Measurements from ENCODE around the gene VASH1. TPM values are rescaled to one million over a fixed set of nuclear protein-coding genes. Genes with fewer than 3 reads are reported as not detected.

VASH1 gene
- polyA plus RNA-seq, 2 of the 4 experiments (the other 2 are of a cell fraction), result 2.1 to 6.0 TPM

DNA sequence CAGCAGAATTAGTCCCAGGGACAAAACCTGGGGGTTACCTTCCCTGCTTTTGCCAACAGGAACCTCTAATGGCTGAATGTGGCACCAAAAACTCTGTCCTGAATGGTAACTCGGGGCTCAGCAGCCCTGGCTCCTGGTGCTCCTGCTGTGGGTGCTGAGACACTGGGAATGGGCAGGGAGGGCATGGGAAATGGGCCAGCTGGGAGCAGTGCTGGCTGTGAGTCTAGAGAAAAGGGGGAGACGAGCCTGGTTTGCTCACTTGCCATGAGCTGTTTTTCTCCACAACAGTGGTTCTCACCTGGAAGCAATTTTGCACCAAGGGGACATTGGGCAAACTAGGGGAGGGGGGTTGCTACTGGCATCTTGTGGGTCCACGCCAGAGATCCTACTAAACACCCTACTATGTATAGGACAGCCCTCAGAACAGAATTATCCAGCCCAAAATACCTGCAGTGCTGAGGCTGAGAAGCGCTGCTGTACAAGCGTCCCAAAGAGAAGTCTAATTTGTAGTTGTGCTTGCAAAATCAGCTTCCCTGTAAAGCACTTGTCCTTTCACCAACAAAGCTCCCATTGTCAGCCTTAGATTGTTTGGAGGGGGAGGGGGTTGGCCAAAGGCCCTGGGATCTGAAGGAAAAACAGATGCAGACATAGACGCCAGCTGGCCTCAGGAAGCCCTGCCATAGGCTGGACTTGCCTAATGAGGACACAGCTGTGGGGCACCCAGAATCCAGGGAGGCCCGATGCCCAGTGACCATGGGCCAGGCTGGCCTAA lies 68.6 kb downstream of the VASH1 start:
- DNase-seq (ENCODE audit: low read depth in 1 of 2, low spot score in 1 of 2) (no peak), FAIRE-seq (no peak), ATAC-seq (no peak)
- CTCF ChIA-PET, result interaction anchor here (0.7 to 1.9 kb wide), 4 partner anchors 18 to 1220 kb away, joined by 3 to 6 read pairs (median 3); partner anchors contain the start of gene ANGEL1
- no peak for TF ChIP-seq FOSL2 (IDR thresholded peaks at IDR 0.05)
- no peak for TF ChIP-seq FOSL2 (CRISPR knock-in tag; IDR thresholded peaks at IDR 0.05)
- no peak for TF ChIP-seq MAFK (IDR thresholded peaks at IDR 0.05; ENCODE audit: partially characterized antibody)
- TF ChIP-seq TFCP2L1 (CRISPR knock-in tag; IDR thresholded peaks at IDR 0.05), result no peak
- TF ChIP-seq, protein P1, sequence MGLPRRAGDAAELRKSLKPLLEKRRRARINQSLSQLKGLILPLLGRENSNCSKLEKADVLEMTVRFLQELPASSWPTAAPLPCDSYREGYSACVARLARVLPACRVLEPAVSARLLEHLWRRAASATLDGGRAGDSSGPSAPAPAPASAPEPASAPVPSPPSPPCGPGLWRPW (IDR thresholded peaks at IDR 0.05), result no peak
- TF ChIP-seq RFX5 (IDR thresholded peaks at IDR 0.05), result no peak
- TF ChIP-seq POLR2AphosphoS2 (conservative IDR thresholded peaks at IDR 0.05; ENCODE audit: low read length), result no peak
- no peak overlapping the region for H3K4me2 ChIP-seq
- no peak overlapping the region for H3K27ac ChIP-seq
- POLR2A ChIA-PET, result no interaction called here
- H3K9me3 ChIP-seq, result no peaks in the 10 kb centered on the region
- 40% methylated on average over 7 of the region's 7 CpGs for WGBS (ENCODE audit: missing lambda C conversion rate)
- H3K4me3 ChIP-seq, result no peak overlapping the region
- H3K4me1 ChIP-seq, result no peaks in the 10 kb centered on the region

DNA sequence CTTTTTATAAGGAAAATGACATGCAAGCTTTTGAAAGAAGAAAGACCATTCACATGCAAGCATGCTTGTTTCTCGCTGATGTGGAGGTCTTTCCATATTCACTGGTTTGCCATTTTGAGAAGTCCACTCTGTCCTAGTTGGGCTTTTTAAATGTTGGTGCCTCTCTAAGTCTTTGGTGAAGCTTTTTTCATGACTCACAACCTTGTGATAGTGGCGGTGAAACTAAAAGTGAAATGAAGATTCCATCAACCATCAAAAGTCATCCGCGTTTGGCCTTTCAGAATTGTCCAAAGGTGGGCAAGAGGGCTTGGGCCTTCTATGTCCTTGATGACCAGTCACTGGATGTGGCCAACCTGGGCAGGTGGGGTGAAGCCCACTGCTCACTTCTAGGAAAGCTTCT lies 69.3 kb downstream of the VASH1 start:
- WGBS (ENCODE audit: missing lambda C conversion rate), result 72% methylated on average over 4 of the region's 4 CpGs
- no peak for DNase-seq (ENCODE audit: low read depth in 1 of 2, low spot score in 1 of 2)
- H3K9me3 ChIP-seq, result no peaks in the 10 kb centered on the region
- FAIRE-seq, result no peak
- TF ChIP-seq SMC3 (IDR thresholded peaks at IDR 0.05), result no peak
- no peak overlapping the region for H3K4me2 ChIP-seq
- H3K4me1 ChIP-seq, result no peaks in the 10 kb centered on the region
- no peak overlapping the region for H3K27ac ChIP-seq
- no peak for ATAC-seq
- CTCF ChIA-PET, result interaction anchor here (0.7 to 1.9 kb wide), 2 partner anchors 19 to 47 kb away, joined by 3 to 6 read pairs; partner anchors contain the start of gene ANGEL1
- no peak overlapping the region for H3K4me3 ChIP-seq
- POLR2A ChIA-PET, result no interaction called here

DNA sequence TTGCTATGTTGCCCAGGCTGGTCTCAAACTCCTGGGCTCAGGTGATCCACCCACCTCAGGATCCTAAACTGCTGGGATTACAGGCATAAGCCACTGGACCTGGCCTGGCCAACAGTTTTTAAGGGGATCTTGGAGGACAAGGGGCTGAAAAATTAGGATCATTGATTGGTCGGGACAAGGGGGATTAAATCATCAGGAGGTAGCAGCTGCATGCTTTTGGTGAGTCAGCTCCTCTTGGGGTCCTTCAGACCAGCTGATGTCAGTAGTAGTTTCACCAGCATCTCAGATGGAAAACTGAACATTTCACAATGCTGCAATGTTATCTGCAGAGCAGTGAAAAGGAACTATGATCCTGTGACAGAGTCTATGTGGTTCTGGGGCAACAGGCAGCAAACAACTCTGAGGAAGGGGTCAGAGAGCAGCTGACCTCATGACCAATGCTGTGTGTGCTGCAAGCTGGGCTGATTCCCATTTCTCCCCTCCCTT lies 71.3 kb downstream of the VASH1 start:
- DNase-seq (ENCODE audit: low read depth in 1 of 2, low spot score in 1 of 2), result no peak
- no peak overlapping the region for H3K4me2 ChIP-seq
- no peak overlapping the region for H3K27ac ChIP-seq
- no peak overlapping the region for H3K4me3 ChIP-seq
- TF ChIP-seq SREBF2 (IDR thresholded peaks at IDR 0.05) (no peak), ZC3H11A (IDR thresholded peaks at IDR 0.05) (no peak), RARB (CRISPR knock-in tag; IDR thresholded peaks at IDR 0.05) (no peak), GATA3 (IDR thresholded peaks at IDR 0.05; ENCODE audit: borderline replicate concordance) (no peak)
- TF ChIP-seq, protein P2, sequence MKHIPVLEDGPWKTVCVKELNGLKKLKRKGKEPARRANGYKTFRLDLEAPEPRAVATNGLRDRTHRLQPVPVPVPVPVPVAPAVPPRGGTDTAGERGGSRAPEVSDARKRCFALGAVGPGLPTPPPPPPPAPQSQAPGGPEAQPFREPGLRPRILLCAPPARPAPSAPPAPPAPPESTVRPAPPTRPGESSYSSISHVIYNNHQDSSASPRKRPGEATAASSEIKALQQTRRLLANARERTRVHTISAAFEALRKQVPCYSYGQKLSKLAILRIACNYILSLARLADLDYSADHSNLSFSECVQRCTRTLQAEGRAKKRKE (CRISPR knock-in tag; IDR thresholded peaks at IDR 0.05; ENCODE audit: low read depth), result no peak
- H3K9me3 ChIP-seq, result no peaks in the 10 kb centered on the region
- H3K4me1 ChIP-seq, result no peaks in the 10 kb centered on the region
- ATAC-seq, result no peak
- ChIA-PET CTCF (interaction anchor here (1.0 to 1.1 kb wide), 2 partner anchors 16 to 38 kb away, joined by 3 read pairs; no protein-coding TSS in a partner anchor), POLR2A (no interaction called here)
- WGBS (ENCODE audit: missing lambda C conversion rate), result 0% methylated on average over 1 of the region's 1 CpG
- no peak for FAIRE-seq

Other genes starting within 250 kb of the VASH1 start
- 17.6 and 22.2 TPM in 2 replicates for gene ANGEL1, start 51.4 kb downstream of the VASH1 start, polyA plus RNA-seq (2011; rRNA removed)
- 9.0 to 9.7 TPM (median 9.7 TPM) in 3 replicates for gene ANGEL1, start 51.4 kb downstream of the VASH1 start, polyA plus RNA-seq (2017; fragmentation: RNase III; extraction: RNeasy Plus Mini Kit Qiagen cat#74134 plus additional on column Dnase treatment)
- gene LRRC74A, start 64.9 kb downstream of the VASH1 start, polyA plus RNA-seq (2011; rRNA removed), result not detected in 2 replicates
- not detected in 3 replicates for gene LRRC74A, start 64.9 kb downstream of the VASH1 start, polyA plus RNA-seq (2017; fragmentation: RNase III; extraction: RNeasy Plus Mini Kit Qiagen cat#74134 plus additional on column Dnase treatment)